ENCODE results near the gene COA3. TPM values are rescaled to one million over a fixed set of nuclear protein-coding genes. Genes with fewer than 3 reads are reported as not detected.

Gene COA3
- total RNA-seq, 1 donor from 2014 or later = 60.3 TPM

DNA sequence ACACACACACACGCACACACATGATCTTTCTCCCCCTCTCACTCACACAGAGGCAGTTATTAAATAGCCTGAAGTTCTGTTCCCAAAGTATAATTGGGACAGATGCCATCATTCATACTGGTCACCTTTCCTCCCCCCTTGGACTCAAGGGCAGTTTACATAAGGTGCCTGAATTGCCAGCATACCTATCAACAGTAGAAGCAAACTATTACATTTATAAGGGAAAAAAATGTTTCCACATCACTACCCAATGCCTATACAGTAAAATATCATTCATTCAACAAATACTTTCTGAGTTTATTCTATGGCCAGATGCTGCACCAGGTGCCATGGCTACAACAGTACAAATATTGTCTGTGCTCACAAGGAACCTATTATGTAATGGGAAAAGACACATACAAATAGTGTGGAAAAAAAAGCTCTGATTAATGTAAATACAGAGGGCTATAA is 6.4 kb upstream of the COA3 start:
- no peak overlapping the region for H3K4me3 Mint-ChIP-seq (ENCODE audit: unreplicated experiment)
- H3K9me3 Mint-ChIP-seq (ENCODE audit: unreplicated experiment) = no peaks in the 10 kb centered on the region
- peaks cover 3% of the 10 kb centered on the region for H3K36me3 Mint-ChIP-seq (ENCODE audit: low read depth, unreplicated experiment)
- TF ChIP-seq, protein P1, sequence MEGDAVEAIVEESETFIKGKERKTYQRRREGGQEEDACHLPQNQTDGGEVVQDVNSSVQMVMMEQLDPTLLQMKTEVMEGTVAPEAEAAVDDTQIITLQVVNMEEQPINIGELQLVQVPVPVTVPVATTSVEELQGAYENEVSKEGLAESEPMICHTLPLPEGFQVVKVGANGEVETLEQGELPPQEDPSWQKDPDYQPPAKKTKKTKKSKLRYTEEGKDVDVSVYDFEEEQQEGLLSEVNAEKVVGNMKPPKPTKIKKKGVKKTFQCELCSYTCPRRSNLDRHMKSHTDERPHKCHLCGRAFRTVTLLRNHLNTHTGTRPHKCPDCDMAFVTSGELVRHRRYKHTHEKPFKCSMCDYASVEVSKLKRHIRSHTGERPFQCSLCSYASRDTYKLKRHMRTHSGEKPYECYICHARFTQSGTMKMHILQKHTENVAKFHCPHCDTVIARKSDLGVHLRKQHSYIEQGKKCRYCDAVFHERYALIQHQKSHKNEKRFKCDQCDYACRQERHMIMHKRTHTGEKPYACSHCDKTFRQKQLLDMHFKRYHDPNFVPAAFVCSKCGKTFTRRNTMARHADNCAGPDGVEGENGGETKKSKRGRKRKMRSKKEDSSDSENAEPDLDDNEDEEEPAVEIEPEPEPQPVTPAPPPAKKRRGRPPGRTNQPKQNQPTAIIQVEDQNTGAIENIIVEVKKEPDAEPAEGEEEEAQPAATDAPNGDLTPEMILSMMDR (IDR thresholded peaks at IDR 0.05; ENCODE audit: unreplicated experiment) = no peak
- peaks cover 13% of the 10 kb centered on the region for H3K4me1 Mint-ChIP-seq (ENCODE audit: unreplicated experiment)
- no peak for DNase-seq (ENCODE audit: low spot score)
- H3K27ac Mint-ChIP-seq (ENCODE audit: unreplicated experiment) = peak overlapping the region; percentile 16
- peaks cover 6% of the 10 kb centered on the region for H3K27me3 Mint-ChIP-seq (ENCODE audit: unreplicated experiment)

DNA sequence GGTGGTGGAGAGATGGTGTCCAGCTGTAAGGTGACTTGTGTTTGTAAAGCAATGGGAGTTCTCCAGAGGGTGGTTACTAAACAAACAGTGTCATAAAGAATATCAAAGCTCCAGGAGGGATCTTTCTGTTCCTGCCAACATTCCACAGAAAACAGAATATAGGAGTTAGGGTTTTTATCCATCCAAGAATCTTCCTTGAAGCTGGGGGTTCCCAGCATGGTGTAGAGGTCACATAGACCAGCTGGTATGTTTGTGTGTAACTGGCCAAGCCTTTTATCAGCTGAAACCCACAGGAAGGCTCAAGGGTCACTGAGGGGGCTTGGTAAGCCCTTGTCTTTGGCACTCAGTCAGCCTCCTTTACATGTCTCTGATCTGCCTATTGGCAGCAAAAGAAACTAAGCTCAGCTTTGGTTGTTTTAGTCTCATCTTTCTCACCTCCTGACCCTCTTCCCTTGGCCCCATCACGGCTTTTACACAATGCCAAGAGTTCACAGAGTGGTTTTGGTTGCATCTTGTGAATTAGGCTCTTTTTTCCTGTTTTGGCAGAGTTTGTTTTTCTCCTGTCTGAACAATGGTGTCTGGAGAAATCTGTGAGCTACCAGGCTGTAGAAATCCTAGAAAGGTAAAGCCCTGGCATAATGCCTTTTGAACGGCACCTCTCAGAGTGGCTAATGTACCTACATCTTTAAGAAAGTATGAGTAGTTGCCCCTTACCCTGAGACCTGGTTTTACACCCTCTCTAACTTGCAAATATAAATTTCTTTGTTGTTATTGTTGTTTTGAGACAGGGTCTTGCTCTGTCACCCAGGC is 4.8 kb upstream of the COA3 start:
- Mint-ChIP-seq H3K36me3 (ENCODE audit: low read depth, unreplicated experiment) (no peaks in the 10 kb centered on the region), H3K4me1 (ENCODE audit: unreplicated experiment) (peaks cover 18% of the 10 kb centered on the region), H3K9me3 (ENCODE audit: unreplicated experiment) (no peaks in the 10 kb centered on the region), H3K27ac (ENCODE audit: unreplicated experiment) (no peak overlapping the region), H3K4me3 (ENCODE audit: unreplicated experiment) (no peak overlapping the region), H3K27me3 (ENCODE audit: unreplicated experiment) (peaks cover 9% of the 10 kb centered on the region)
- TF ChIP-seq, protein P1 (IDR thresholded peaks at IDR 0.05; ENCODE audit: unreplicated experiment) = no peak
- no peak for DNase-seq (ENCODE audit: low spot score)

DNA sequence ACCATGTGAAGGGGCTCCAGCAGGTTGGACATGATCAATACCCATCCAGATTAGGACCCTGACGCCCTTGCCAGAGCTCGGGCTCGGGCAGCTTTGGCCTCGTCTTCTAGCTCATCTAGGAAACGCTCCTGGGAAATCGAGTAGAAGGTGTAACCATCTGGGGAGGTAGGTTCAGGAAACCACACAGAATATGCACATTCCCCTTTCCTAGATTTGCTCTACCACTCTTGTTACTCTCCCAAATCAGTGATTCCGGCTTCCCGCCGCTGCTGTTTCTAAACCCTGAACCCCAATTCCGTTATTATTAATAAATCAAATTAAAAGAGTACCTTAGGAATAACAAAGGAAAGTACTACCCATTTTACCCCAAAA is 507 bp downstream of the COA3 start:
- H3K9me3 Mint-ChIP-seq (ENCODE audit: unreplicated experiment) = no peaks in the 10 kb centered on the region
- peak overlapping the region; percentile 95 for H3K4me3 Mint-ChIP-seq (ENCODE audit: unreplicated experiment)
- TF ChIP-seq, protein P1 (IDR thresholded peaks at IDR 0.05; ENCODE audit: unreplicated experiment) = no peak
- no peak for DNase-seq (ENCODE audit: low spot score)
- peaks cover 6% of the 10 kb centered on the region for H3K36me3 Mint-ChIP-seq (ENCODE audit: low read depth, unreplicated experiment)
- peaks cover 30% of the 10 kb centered on the region for H3K4me1 Mint-ChIP-seq (ENCODE audit: unreplicated experiment)
- H3K27me3 Mint-ChIP-seq (ENCODE audit: unreplicated experiment) = peaks cover 11% of the 10 kb centered on the region
- no peak overlapping the region for H3K27ac Mint-ChIP-seq (ENCODE audit: unreplicated experiment)

DNA sequence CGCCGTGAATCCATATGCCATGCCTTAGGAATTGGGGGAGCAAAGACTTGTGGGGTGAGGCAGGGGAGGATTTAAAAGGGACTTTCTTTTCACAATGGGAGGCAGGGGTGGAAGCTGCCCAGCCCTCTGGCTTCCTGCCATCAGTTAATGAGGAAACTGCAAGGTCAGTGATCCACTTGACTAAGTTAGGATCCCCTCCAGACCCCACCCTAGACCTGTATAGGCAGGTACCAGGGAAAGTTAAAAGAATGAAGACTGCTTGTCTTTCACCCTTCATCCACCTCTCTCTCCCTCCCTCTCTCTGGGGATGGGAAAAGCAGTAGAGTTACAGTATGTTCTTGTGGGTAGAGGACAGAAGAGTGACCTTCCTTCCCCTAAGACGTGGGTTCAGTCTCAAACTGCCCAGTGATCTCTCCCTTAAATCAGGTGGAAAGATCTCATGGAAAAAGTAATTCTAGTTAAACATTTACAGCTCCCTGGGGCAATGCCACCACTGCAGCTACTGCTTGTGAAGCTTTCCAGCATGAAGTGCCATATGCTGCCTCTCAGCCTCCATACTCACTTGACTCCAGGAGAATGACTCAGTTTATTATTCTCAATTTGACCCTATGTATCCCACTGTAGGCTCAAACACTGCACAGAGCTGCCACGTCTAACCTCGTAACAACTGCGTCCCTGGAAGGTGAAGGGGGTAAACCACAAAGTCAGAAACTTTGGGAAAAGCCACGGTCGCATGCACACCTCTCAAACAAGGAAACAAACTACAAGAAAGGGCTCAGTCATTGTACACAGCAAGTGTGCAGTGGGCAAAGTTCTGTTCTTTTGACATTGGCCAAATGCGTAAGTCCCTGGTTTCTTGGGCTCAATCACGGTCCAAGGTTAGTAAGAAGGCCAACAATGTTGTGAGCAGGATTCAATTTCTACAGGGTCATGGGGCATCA is 1.2 kb downstream of the COA3 start:
- Mint-ChIP-seq H3K27ac (ENCODE audit: unreplicated experiment) (no peak overlapping the region), H3K27me3 (ENCODE audit: unreplicated experiment) (peaks cover 11% of the 10 kb centered on the region), H3K36me3 (ENCODE audit: low read depth, unreplicated experiment) (peaks cover 6% of the 10 kb centered on the region), H3K4me1 (ENCODE audit: unreplicated experiment) (peaks cover 26% of the 10 kb centered on the region), H3K9me3 (ENCODE audit: unreplicated experiment) (no peaks in the 10 kb centered on the region), H3K4me3 (ENCODE audit: unreplicated experiment) (peak overlapping the region; percentile 95)
- TF ChIP-seq, protein P1 (IDR thresholded peaks at IDR 0.05; ENCODE audit: unreplicated experiment) = no peak
- no peak for DNase-seq (ENCODE audit: low spot score)

All from endothelial cell (in vitro differentiated cells).